ENCODE data around the gene EFNA1. TPM values are rescaled to one million over a fixed set of nuclear protein-coding genes. Genes with fewer than 3 reads are reported as not detected.
"Not testable (repeated sequence)": the region's sequence is repeated elsewhere in the genome, so short reads cannot be mapped to it uniquely, and the experiment has no call there.

The EFNA1 gene
- total and polyA plus RNA-seq, 2 experiments from 2014 or later, result 39.1 to 83.5 TPM

GRCh38 chr1:155166471-155167165 is 38.9 kb downstream of the EFNA1 start:
- TF ChIP-seq CTCF (IDR thresholded peaks at IDR 0.05; ENCODE audit: low read depth, low read length), result no peak
- H3K4me3 ChIP-seq, result no peak overlapping the region
- no peaks in the 10 kb centered on the region for H3K9me3 ChIP-seq (ENCODE audit: low read depth)
- peak in 1 of 2 donors; percentile 68 for DNase-seq (ENCODE audit: low read depth in 1 of 2, low spot score in 1 of 2)
- no peaks in the 10 kb centered on the region for H3K4me1 ChIP-seq (ENCODE audit: low read depth)
- no peak overlapping the region for H3K27ac ChIP-seq
- H3K27me3 ChIP-seq, result no peaks in the 10 kb centered on the region
- peaks cover 3% of the 10 kb centered on the region for H3K36me3 ChIP-seq

GRCh38 chr1:155167166-155168104 is 39.8 kb downstream of the EFNA1 start:
- peaks cover 5% of the 10 kb centered on the region for H3K4me1 ChIP-seq (ENCODE audit: low read depth)
- no peaks in the 10 kb centered on the region for H3K27me3 ChIP-seq
- H3K27ac ChIP-seq, result no peak overlapping the region
- no peaks in the 10 kb centered on the region for H3K9me3 ChIP-seq (ENCODE audit: low read depth)
- DNase-seq (ENCODE audit: low read depth in 1 of 2, low spot score in 1 of 2), result peak; percentile 92 to 95
- peaks cover 3% of the 10 kb centered on the region for H3K36me3 ChIP-seq
- TF ChIP-seq CTCF (IDR thresholded peaks at IDR 0.05; ENCODE audit: low read depth, low read length), result peak; percentile 92
- H3K4me3 ChIP-seq, result peak overlapping the region; percentile 7

GRCh38 chr1:155168105-155168445 is 40.4 kb downstream of the EFNA1 start:
- not testable (repeated sequence) for H3K27me3 ChIP-seq; DNase-seq (ENCODE audit: low read depth in 1 of 2, low spot score in 1 of 2); H3K36me3 ChIP-seq; H3K9me3 ChIP-seq (ENCODE audit: low read depth); H3K27ac ChIP-seq; H3K4me1 ChIP-seq (ENCODE audit: low read depth); H3K4me3 ChIP-seq

GRCh38 chr1:155168456-155169210 is 41.0 kb downstream of the EFNA1 start:
- H3K27me3 ChIP-seq, result no peaks in the 10 kb centered on the region
- DNase-seq (ENCODE audit: low read depth in 1 of 2, low spot score in 1 of 2), result no peak
- H3K27ac ChIP-seq, result no peak overlapping the region
- H3K9me3 ChIP-seq (ENCODE audit: low read depth), result no peaks in the 10 kb centered on the region
- TF ChIP-seq CTCF (IDR thresholded peaks at IDR 0.05; ENCODE audit: low read depth, low read length), result no peak
- no peak overlapping the region for H3K4me3 ChIP-seq
- peaks cover 3% of the 10 kb centered on the region for H3K36me3 ChIP-seq
- H3K4me1 ChIP-seq (ENCODE audit: low read depth), result peaks cover 5% of the 10 kb centered on the region

- H3K4me3 ChIP-seq, result no peak overlapping the region
- H3K27ac ChIP-seq, result no peak overlapping the region
- H3K9me3 ChIP-seq (ENCODE audit: low read depth), result no peaks in the 10 kb centered on the region
- TF ChIP-seq CTCF (IDR thresholded peaks at IDR 0.05; ENCODE audit: low read depth, low read length), result no peak
- H3K27me3 ChIP-seq, result peaks cover 5% of the 10 kb centered on the region
- peaks cover 3% of the 10 kb centered on the region for H3K36me3 ChIP-seq
- H3K4me1 ChIP-seq (ENCODE audit: low read depth), result peaks cover 5% of the 10 kb centered on the region
- DNase-seq (ENCODE audit: low read depth in 1 of 2, low spot score in 1 of 2), result no peak
Observed at GRCh38 chr1:155169541-155169940, 41.9 kb downstream of the EFNA1 start.

Measured in cardiac muscle cell (in vitro differentiated cells and primary cell).